ENCODE measurements around the gene TTLL9. TPM values are rescaled to one million over a fixed set of nuclear protein-coding genes. Genes with fewer than 3 reads are reported as not detected.

Gene TTLL9
- total RNA-seq, 3 donors from 2014 or later: 0.16 to 2.9 (median 0.98) TPM

GRCh38 chr20:31862506-31862905 is 7.9 kb upstream of the TTLL9 start:
- H3K4me1 ChIP-seq: no peaks in the 10 kb centered on the region
- no peaks in the 10 kb centered on the region for H3K36me3 ChIP-seq
- no peak overlapping the region for H3K4me3 ChIP-seq
- H3K9me3 ChIP-seq: no peaks in the 10 kb centered on the region
- intact Hi-C loops (cut with DNase I; ENCODE audit: low total_unique reads): no loop called here
- no peak for DNase-seq (ENCODE audit: low spot score in 2 of 2)
- H3K27me3 ChIP-seq: peaks cover 0 to 5% of the 10 kb centered on the region in 2 donors
- no peak overlapping the region for H3K27ac ChIP-seq
- TF ChIP-seq POLR2AphosphoS5 (IDR thresholded peaks at IDR 0.05): no peak
- TF ChIP-seq, protein P1, sequence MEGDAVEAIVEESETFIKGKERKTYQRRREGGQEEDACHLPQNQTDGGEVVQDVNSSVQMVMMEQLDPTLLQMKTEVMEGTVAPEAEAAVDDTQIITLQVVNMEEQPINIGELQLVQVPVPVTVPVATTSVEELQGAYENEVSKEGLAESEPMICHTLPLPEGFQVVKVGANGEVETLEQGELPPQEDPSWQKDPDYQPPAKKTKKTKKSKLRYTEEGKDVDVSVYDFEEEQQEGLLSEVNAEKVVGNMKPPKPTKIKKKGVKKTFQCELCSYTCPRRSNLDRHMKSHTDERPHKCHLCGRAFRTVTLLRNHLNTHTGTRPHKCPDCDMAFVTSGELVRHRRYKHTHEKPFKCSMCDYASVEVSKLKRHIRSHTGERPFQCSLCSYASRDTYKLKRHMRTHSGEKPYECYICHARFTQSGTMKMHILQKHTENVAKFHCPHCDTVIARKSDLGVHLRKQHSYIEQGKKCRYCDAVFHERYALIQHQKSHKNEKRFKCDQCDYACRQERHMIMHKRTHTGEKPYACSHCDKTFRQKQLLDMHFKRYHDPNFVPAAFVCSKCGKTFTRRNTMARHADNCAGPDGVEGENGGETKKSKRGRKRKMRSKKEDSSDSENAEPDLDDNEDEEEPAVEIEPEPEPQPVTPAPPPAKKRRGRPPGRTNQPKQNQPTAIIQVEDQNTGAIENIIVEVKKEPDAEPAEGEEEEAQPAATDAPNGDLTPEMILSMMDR (IDR thresholded peaks at IDR 0.05): no peak

GRCh38 chr20:31863296-31864085 is 6.9 kb upstream of the TTLL9 start:
- TF ChIP-seq, protein P1 (IDR thresholded peaks at IDR 0.05): no peak
- TF ChIP-seq POLR2AphosphoS5 (IDR thresholded peaks at IDR 0.05) (no peak), POLR2A (IDR thresholded peaks at IDR 0.05) (no peak)
- no peaks in the 10 kb centered on the region for H3K36me3 ChIP-seq
- DNase-seq (ENCODE audit: low spot score in 2 of 2): no peak
- intact Hi-C loops (cut with DNase I; ENCODE audit: low total_unique reads): no loop called here
- H3K27ac ChIP-seq: no peak overlapping the region
- H3K4me3 ChIP-seq: no peak overlapping the region
- H3K27me3 ChIP-seq: no peaks in the 10 kb centered on the region
- no peaks in the 10 kb centered on the region for H3K9me3 ChIP-seq
- no peaks in the 10 kb centered on the region for H3K4me1 ChIP-seq

DNA sequence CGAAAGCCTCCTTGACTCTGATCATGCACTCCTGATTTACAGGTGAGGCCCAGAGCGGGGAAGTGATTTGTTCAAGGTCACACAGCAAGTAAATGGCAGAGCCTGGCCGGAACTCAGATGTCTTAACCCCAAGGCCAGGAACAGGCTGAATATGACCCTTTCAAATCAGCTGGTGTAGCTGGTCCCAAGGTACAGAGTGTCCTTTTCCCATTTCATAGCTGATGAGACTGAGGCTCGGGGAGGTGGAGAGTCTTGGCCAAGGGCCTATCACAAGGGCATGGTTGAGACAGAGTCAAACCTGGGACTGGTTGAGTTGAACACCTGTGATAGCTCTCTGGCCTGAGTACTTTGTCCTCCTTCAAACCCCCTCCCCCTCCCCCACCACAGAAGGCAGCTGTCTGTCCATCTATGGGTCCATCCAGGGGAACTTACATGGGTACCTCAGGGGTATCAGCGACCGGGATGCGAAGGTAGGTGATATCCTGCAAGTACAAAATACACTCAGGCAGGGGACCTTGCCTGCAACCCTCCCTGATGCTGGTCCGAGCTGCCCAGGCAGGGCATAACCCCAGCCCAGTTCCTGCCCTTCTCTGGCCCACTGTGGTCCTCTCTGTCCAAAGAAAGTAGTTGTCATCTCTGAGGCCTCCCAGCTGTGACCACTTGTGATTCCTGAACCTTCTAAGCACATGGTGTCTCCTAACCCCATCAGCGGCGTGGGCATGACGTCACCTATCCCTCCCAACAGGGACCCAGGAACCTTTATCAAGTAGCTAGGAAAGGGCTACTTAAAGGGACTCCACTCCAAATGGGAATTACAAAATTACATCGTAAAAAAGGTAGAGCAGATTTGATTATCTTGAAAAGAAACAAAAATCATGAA is 5.7 kb upstream of the TTLL9 start:
- H3K27ac ChIP-seq: no peak overlapping the region
- no peak for DNase-seq (ENCODE audit: low spot score in 2 of 2)
- no peaks in the 10 kb centered on the region for H3K9me3 ChIP-seq
- peaks cover 4 to 7% of the 10 kb centered on the region in 2 donors for H3K4me1 ChIP-seq
- H3K36me3 ChIP-seq: no peaks in the 10 kb centered on the region
- H3K27me3 ChIP-seq: no peaks in the 10 kb centered on the region
- TF ChIP-seq, protein P1 (IDR thresholded peaks at IDR 0.05): no peak
- TF ChIP-seq POLR2AphosphoS5 (IDR thresholded peaks at IDR 0.05): no peak
- no peak for TF ChIP-seq POLR2A (IDR thresholded peaks at IDR 0.05)
- no peak overlapping the region for H3K4me3 ChIP-seq
- intact Hi-C loops (cut with DNase I; ENCODE audit: low total_unique reads): no loop called here

DNA sequence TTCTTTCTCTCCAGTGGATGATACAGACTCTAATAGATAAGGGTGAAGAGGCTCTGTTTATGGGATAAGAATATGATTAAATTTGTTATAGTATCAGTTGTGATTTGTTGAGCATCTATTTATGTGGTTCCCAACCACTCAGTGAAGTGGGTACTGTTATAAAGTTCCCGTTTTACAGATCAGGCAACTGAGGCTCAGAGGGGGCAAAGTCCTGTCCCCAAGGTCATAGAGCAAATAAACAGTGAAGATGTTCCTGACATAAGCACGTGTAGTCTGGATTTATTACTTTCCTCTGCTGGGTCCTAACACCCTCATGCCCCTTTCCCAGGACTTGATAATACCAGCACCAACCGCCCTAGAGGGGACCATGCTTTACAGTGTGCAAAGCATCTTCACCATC is 4.2 kb upstream of the TTLL9 start:
- Histone ChIP-seq H3K9me3 (no peaks in the 10 kb centered on the region), H3K4me3 (no peak overlapping the region), H3K27me3 (no peaks in the 10 kb centered on the region), H3K27ac (no peak overlapping the region), H3K4me1 (peaks cover 4 to 12% of the 10 kb centered on the region in 2 donors), H3K36me3 (no peaks in the 10 kb centered on the region)
- TF ChIP-seq, protein P1 (IDR thresholded peaks at IDR 0.05): no peak
- TF ChIP-seq POLR2AphosphoS5 (IDR thresholded peaks at IDR 0.05) (no peak), POLR2A (IDR thresholded peaks at IDR 0.05) (no peak)
- no peak for DNase-seq (ENCODE audit: low spot score in 2 of 2)
- intact Hi-C loops (cut with DNase I; ENCODE audit: low total_unique reads): no loop called here

Measured in breast epithelium (tissue), 4 donors.